ENCODE measurements around the gene COX4I2.
A peak's percentile ranks its signal among the peaks of the same experiment; 100 is the strongest.

COX4I2 gene

GRCh38 chr20:31670371-31671228 is 32.9 kb downstream of the COX4I2 start (continued):
- TF ChIP-seq ZNF843 (tag by site-specific recombination; IDR thresholded peaks at IDR 0.05) (peak; percentile 81), ZNF366 (tag by site-specific recombination; conservative IDR thresholded peaks at IDR 0.05) (no peak), ZNF23 (tag by site-specific recombination; IDR thresholded peaks at IDR 0.05; ENCODE audit: borderline replicate concordance) (no peak), BCL11B (tag by site-specific recombination; IDR thresholded peaks at IDR 0.05; ENCODE audit: low read depth) (no peak), OSR2 (tag by site-specific recombination; IDR thresholded peaks at IDR 0.05) (peak; percentile 91), ZNF658 (tag by site-specific recombination; IDR thresholded peaks at IDR 0.05) (no peak), ZNF398 (tag by site-specific recombination; IDR thresholded peaks at IDR 0.05) (peak; percentile 51; the same call in 1 of the 2 replicates), MEIS1 (CRISPR knock-in tag; IDR thresholded peaks at IDR 0.05; ENCODE audit: borderline replicate concordance) (no peak), ZBTB26 (tag by site-specific recombination; optimal IDR thresholded peaks at IDR 0.05) (no peak), ZNF785 (tag by site-specific recombination; IDR thresholded peaks at IDR 0.05) (no peak), ZNF623 (tag by site-specific recombination; IDR thresholded peaks at IDR 0.05) (no peak), ZNF768 (tag by site-specific recombination; IDR thresholded peaks at IDR 0.05) (no peak), ZFHX2 (tag by site-specific recombination; conservative IDR thresholded peaks at IDR 0.05) (peak; percentile 84), KLF10 (tag by site-specific recombination; IDR thresholded peaks at IDR 0.05) (peak; percentile 63), ZNF510 (tag by site-specific recombination; IDR thresholded peaks at IDR 0.05; ENCODE audit: insufficient replicate concordance) (no peak), HIC1 (tag by site-specific recombination; IDR thresholded peaks at IDR 0.05) (no peak), ZNF600 (tag by site-specific recombination; IDR thresholded peaks at IDR 0.05) (peak; percentile 98), ZBTB49 (tag by site-specific recombination; IDR thresholded peaks at IDR 0.05; ENCODE audit: low read depth) (no peak), ZFP37 (tag by site-specific recombination; IDR thresholded peaks at IDR 0.05) (no peak), ZNF202 (tag by site-specific recombination; IDR thresholded peaks at IDR 0.05; ENCODE audit: borderline replicate concordance) (no peak), ZNF133 (tag by site-specific recombination; IDR thresholded peaks at IDR 0.05) (no peak), ZNF362 (tag by site-specific recombination; IDR thresholded peaks at IDR 0.05) (no peak), REPIN1 (tag by site-specific recombination; IDR thresholded peaks at IDR 0.05; ENCODE audit: low read depth) (no peak), ZNF521 (tag by site-specific recombination; IDR thresholded peaks at IDR 0.05) (no peak), WT1 (tag by site-specific recombination; IDR thresholded peaks at IDR 0.05) (peak; percentile 83), ZNF324 (tag by site-specific recombination; IDR thresholded peaks at IDR 0.05) (no peak), ZNF513 (tag by site-specific recombination; IDR thresholded peaks at IDR 0.05) (no peak), BCL11A (tag by site-specific recombination; IDR thresholded peaks at IDR 0.05; ENCODE audit: low read depth) (no peak)
